Kasumi-1 (cell line): Measurements from ENCODE around the gene SGPL1.
"Not testable (repeated sequence)": the region's sequence is repeated elsewhere in the genome, so short reads cannot be mapped to it uniquely, and the experiment has no call there.

ENCODE experiments used
- DNase-seq, 2 experiments: peaks; one replicate each; lab custom pipeline; 2025; lab: John Stamatoyannopoulos, UW

The SGPL1 gene

GRCh38 chr10:70906953-70907636, 91.3 kb downstream of the SGPL1 start:
- DNase-seq, result no peak

GRCh38 chr10:70907637-70908405, 92.1 kb downstream of the SGPL1 start:
- DNase-seq, result no peak

GRCh38 chr10:70908406-70909296, 92.9 kb downstream of the SGPL1 start:
- no peak for DNase-seq

GRCh38 chr10:70909326-70909935, 93.7 kb downstream of the SGPL1 start:
- DNase-seq, result no peak

GRCh38 chr10:70910486-70911341, 95.0 kb downstream of the SGPL1 start:
- no peak for DNase-seq

- DNase-seq, result no peak
Measured at GRCh38 chr10:70911386-70911785, 95.6 kb downstream of the SGPL1 start.

GRCh38 chr10:70912556-70912955, 96.8 kb downstream of the SGPL1 start:
- DNase-seq, result no peak

GRCh38 chr10:70913191-70913892, 97.6 kb downstream of the SGPL1 start:
- DNase-seq, result no peak

GRCh38 chr10:70913893-70914240, 98.1 kb downstream of the SGPL1 start:
- DNase-seq, result no peak

GRCh38 chr10:70914316-70914864, 98.6 kb downstream of the SGPL1 start:
- no peak for DNase-seq

- DNase-seq, result no peak
Measured at GRCh38 chr10:70915206-70915605, 99.5 kb downstream of the SGPL1 start.

GRCh38 chr10:70915806-70916205, 100.1 kb downstream of the SGPL1 start:
- no peak for DNase-seq

- no peak for DNase-seq
Measured at GRCh38 chr10:70916241-70916640, 100.5 kb downstream of the SGPL1 start.

GRCh38 chr10:70917226-70917625, 101.5 kb downstream of the SGPL1 start:
- DNase-seq, result no peak

GRCh38 chr10:70917635-70918034, 101.9 kb downstream of the SGPL1 start:
- DNase-seq, result no peak

- no peak for DNase-seq
Measured at GRCh38 chr10:70918851-70919530, 103.2 kb downstream of the SGPL1 start.

GRCh38 chr10:70919906-70920305, 104.2 kb downstream of the SGPL1 start:
- not testable (repeated sequence) for DNase-seq

- no peak for DNase-seq
Measured at GRCh38 chr10:70920519-70920918, 104.8 kb downstream of the SGPL1 start.

- no peak for DNase-seq
Measured at GRCh38 chr10:70921285-70921684, 105.5 kb downstream of the SGPL1 start.

GRCh38 chr10:70923696-70924095, 107.9 kb downstream of the SGPL1 start:
- DNase-seq, result no peak
